Immature natural killer cell (primary cell): Measurements from ENCODE around the gene IER5L. TPM values are rescaled to one million over a fixed set of nuclear protein-coding genes. Genes with fewer than 3 reads are reported as not detected.

Experiments used
- DNase-seq, 3 donors: peaks; one replicate each; pipeline ENCODE4 v3.0.0; 2022; ENCODE audit warnings: mixed read lengths in 1 of 3
- H3K27ac Mint-ChIP-seq, 6 donors: one replicate each; pipeline ENCODE4 v1.8.0; 2020; ENCODE audit warnings: mixed read lengths in 6 of 6, mild to moderate bottlenecking in 5 of 6, inconsistent platforms in 4 of 6, moderate library complexity in 3 of 6
- H3K27me3 Mint-ChIP-seq, 3 donors: one replicate each; pipeline ENCODE4 v1.8.0; 2020 to 2021; ENCODE audit warnings: low read depth in 3 of 3, mild to moderate bottlenecking in 3 of 3, mixed read lengths in 3 of 3, moderate library complexity in 3 of 3, inconsistent platforms in 1 of 3
- H3K36me3 Mint-ChIP-seq, 3 donors: one replicate each; pipeline ENCODE4 v1.8.0; 2020; ENCODE audit warnings: mixed read lengths in 3 of 3, inconsistent platforms in 2 of 3, mild to moderate bottlenecking in 2 of 3
- H3K4me1 Mint-ChIP-seq, 2 donors: one replicate each; pipeline ENCODE4 v1.8.0; 2020; ENCODE audit warnings: inconsistent platforms in 2 of 2, mild to moderate bottlenecking in 2 of 2, mixed read lengths in 2 of 2, moderate library complexity in 1 of 2
- H3K4me3 Mint-ChIP-seq, 5 donors: one replicate each; pipeline ENCODE4 v1.8.0; 2020; ENCODE audit warnings: mild to moderate bottlenecking in 5 of 5, mixed read lengths in 5 of 5, inconsistent platforms in 3 of 5, moderate library complexity in 3 of 5
- H3K9me3 Mint-ChIP-seq, 6 donors: one replicate each; pipeline ENCODE4 v1.8.0; 2020; ENCODE audit warnings: mild to moderate bottlenecking in 6 of 6, mixed read lengths in 6 of 6, inconsistent platforms in 4 of 6, moderate library complexity in 3 of 6
- polyA plus RNA-seq, 3 donors: library from polyadenylated mRNA; unstranded; fragments of 300-500 nt; fragmentation: Illumina TruSeq; gene quantifications; one replicate each; pipeline ENCODE4 v1.2.3, GENCODE V29; 2021

Gene IER5L
- polyA plus RNA-seq, 3 donors from 2014 or later = 0.15 to 1.1 (median 0.16) TPM

DNA sequence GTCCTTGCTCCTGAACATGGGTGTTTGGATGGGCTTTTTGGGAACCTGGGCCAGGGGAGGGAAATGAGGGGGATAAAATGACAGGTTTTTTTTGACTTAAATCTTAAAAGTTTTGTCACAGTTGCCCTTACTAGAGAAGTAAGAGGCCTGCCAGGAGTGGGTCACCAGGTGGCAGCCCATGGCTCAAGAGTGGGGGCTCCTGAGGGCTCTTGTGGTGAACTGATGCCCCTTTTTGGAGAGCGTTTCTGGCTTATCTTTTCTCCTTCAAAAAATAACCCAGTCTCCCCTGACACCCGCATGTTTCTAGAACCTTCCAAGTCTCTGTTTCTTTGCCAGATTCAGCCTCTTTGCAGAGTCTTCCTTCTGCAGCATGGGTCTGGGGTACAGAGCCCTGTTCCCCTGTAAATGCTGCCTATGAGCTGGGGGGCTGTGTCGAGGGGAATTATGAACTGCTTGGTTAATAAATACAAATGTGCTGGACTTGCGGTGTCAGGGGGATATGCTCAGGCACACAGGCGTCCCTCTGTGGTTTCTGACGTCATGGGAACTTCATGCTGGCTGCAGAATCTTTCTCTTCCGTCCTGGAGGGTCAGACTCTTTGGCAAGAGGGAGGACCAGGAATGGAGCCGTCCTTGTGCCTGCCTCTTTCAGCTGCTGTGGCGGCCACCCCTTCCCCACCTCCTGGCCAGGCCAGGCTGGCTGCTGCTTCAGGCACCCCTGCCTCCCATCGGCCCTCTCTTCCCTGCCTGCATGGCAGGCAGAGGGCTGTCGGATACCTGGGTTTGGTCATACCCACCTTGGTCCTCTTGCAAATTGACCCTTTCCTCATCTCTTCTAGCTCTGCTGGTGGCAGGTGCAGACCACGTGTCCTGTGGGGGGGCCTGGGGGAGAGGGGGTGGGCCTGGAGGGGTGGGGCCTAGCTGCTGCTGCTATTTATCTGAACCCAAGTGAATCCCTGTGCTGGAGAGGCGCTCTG is 36.7 kb downstream of the IER5L start:
- H3K4me3 Mint-ChIP-seq = peak overlapping the region in 4 of 5 donors; percentile 38 to 81 (median 62)
- peaks cover 3 to 16% (median 4%) of the 10 kb centered on the region in 3 donors for H3K36me3 Mint-ChIP-seq
- H3K4me1 Mint-ChIP-seq = peaks cover 22 to 33% of the 10 kb centered on the region in 2 donors
- H3K27ac Mint-ChIP-seq = peak overlapping the region; percentile 40 to 95 (median 84)
- H3K9me3 Mint-ChIP-seq = no peaks in the 10 kb centered on the region
- H3K27me3 Mint-ChIP-seq = peaks cover 0 to 6% (median 0%) of the 10 kb centered on the region in 3 donors
- DNase-seq = peak in 2 of 3 donors; percentile 38 to 44

- Mint-ChIP-seq H3K4me1 (peaks cover 22 to 33% of the 10 kb centered on the region in 2 donors), H3K9me3 (no peaks in the 10 kb centered on the region), H3K36me3 (peaks cover 3 to 16% (median 4%) of the 10 kb centered on the region in 3 donors), H3K4me3 (peak overlapping the region; percentile 79 to 87 (median 84)), H3K27ac (peak overlapping the region; percentile 88 to 96 (median 94)), H3K27me3 (peaks cover 0 to 6% (median 0%) of the 10 kb centered on the region in 3 donors)
- DNase-seq = no peak
Measured at GRCh38 chr9:129140397-129141065, 37.5 kb downstream of the IER5L start.

GRCh38 chr9:129139993-129140396 is 38.1 kb downstream of the IER5L start:
- peaks cover 0 to 6% (median 0%) of the 10 kb centered on the region in 3 donors for H3K27me3 Mint-ChIP-seq
- peak; percentile 72 to 75 (median 73) for DNase-seq
- H3K9me3 Mint-ChIP-seq = no peaks in the 10 kb centered on the region
- H3K27ac Mint-ChIP-seq = peak overlapping the region; percentile 88 to 96 (median 94)
- peaks cover 3 to 16% (median 4%) of the 10 kb centered on the region in 3 donors for H3K36me3 Mint-ChIP-seq
- peaks cover 22 to 33% of the 10 kb centered on the region in 2 donors for H3K4me1 Mint-ChIP-seq
- peak overlapping the region; percentile 79 to 87 (median 84) for H3K4me3 Mint-ChIP-seq

DNA sequence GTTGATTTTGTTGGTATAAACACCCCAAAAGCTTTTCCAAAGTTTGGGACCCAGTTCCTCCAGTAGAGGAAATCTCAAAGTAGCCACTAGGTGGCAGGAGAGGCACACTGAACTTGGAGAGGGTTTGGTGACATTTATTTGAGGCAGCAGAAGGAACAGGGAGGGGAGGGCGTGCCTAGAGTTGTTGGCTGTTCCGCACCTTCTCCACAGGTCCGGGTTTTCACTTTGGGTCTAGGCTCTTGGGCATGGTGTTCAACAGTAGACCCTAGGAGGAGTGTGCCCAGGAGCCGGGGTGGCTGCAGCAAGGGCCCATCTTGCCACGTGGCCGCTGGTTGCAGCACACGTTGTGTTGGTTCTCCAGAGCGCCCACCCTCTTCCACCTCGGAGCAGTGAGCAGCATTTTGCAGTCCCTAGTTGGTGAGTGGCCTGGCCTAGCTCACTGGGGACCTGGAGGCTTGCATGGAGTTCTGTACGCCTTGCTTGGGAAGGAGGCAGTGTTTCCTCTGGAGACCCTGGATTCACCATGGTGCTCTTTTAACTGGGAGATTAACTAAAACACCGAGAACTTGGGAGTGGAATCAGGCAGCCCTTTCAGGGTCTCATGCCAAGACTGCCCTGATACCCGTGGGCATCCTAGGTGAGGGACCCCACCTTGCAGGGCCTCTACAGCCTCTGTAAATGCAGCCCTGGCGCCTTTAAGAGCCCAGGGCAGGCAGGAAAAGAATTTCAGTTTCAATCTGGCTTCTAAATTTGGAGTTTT is 38.6 kb downstream of the IER5L start:
- peaks cover 3 to 16% (median 7%) of the 10 kb centered on the region in 3 donors for H3K36me3 Mint-ChIP-seq
- peak overlapping the region; percentile 88 to 96 (median 94) for H3K27ac Mint-ChIP-seq
- no peaks in the 10 kb centered on the region for H3K9me3 Mint-ChIP-seq
- H3K4me3 Mint-ChIP-seq = peak overlapping the region; percentile 79 to 87 (median 84)
- H3K4me1 Mint-ChIP-seq = peaks cover 22 to 33% of the 10 kb centered on the region in 2 donors
- peaks cover 0 to 6% (median 0%) of the 10 kb centered on the region in 3 donors for H3K27me3 Mint-ChIP-seq
- DNase-seq = peak; percentile 70 to 78 (median 74)

- peak overlapping the region in 1 of 5 donors; percentile 83 for H3K4me3 Mint-ChIP-seq
- H3K36me3 Mint-ChIP-seq = peaks cover 3 to 14% (median 3%) of the 10 kb centered on the region in 3 donors
- H3K4me1 Mint-ChIP-seq = peaks cover 22 to 33% of the 10 kb centered on the region in 2 donors
- H3K9me3 Mint-ChIP-seq = no peaks in the 10 kb centered on the region
- no peak for DNase-seq
- peak overlapping the region; percentile 45 to 96 (median 94) for H3K27ac Mint-ChIP-seq
- peaks cover 0 to 6% (median 0%) of the 10 kb centered on the region in 3 donors for H3K27me3 Mint-ChIP-seq
Measured at GRCh38 chr9:129138476-129139232, 39.4 kb downstream of the IER5L start.

DNA sequence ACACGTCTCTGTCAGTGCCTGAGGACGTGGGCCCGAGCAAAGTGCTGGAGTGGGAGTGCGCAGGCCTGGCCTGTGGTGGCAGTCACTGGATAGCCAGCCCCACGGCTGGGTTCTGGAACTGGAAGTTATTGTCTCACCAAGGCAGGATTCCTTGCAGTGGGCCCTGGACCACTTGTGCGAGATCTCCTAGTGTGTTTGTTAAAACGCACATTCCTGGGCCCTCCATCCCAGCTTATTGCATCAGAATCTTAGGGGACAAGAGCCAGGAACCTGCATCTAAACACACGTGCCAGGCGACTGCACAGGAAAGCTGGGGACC is 40.0 kb downstream of the IER5L start:
- H3K36me3 Mint-ChIP-seq = peaks cover 3 to 17% (median 5%) of the 10 kb centered on the region in 3 donors
- H3K4me3 Mint-ChIP-seq = no peak overlapping the region
- peaks cover 22 to 33% of the 10 kb centered on the region in 2 donors for H3K4me1 Mint-ChIP-seq
- H3K27ac Mint-ChIP-seq = no peak overlapping the region
- H3K27me3 Mint-ChIP-seq = peaks cover 0 to 6% (median 0%) of the 10 kb centered on the region in 3 donors
- DNase-seq = no peak
- no peaks in the 10 kb centered on the region for H3K9me3 Mint-ChIP-seq

GRCh38 chr9:129137292-129138143 is 40.5 kb downstream of the IER5L start:
- Mint-ChIP-seq H3K4me3 (no peak overlapping the region), H3K4me1 (peaks cover 21 to 27% of the 10 kb centered on the region in 2 donors), H3K27me3 (peaks cover 0 to 6% (median 0%) of the 10 kb centered on the region in 3 donors), H3K27ac (peak overlapping the region in 1 of 6 donors; percentile 57), H3K36me3 (peaks cover 3 to 12% (median 5%) of the 10 kb centered on the region in 3 donors), H3K9me3 (no peaks in the 10 kb centered on the region)
- DNase-seq = no peak

- no peak overlapping the region for H3K27ac Mint-ChIP-seq
- no peak for DNase-seq
Measured at GRCh38 chr9:129136446-129137035, 41.5 kb downstream of the IER5L start.

GRCh38 chr9:129135476-129135875 is 42.6 kb downstream of the IER5L start:
- no peak overlapping the region for H3K27ac Mint-ChIP-seq
- H3K4me1 Mint-ChIP-seq = peaks cover 20 to 22% of the 10 kb centered on the region in 2 donors
- H3K9me3 Mint-ChIP-seq = no peaks in the 10 kb centered on the region
- peaks cover 8 to 24% (median 8%) of the 10 kb centered on the region in 3 donors for H3K36me3 Mint-ChIP-seq
- H3K4me3 Mint-ChIP-seq = no peak overlapping the region
- DNase-seq = no peak
- H3K27me3 Mint-ChIP-seq = peaks cover 0 to 2% (median 2%) of the 10 kb centered on the region in 3 donors

More at GRCh38 chr9:129136446-129137035, 41.5 kb downstream of the IER5L start:
- Mint-ChIP-seq H3K27me3 (peaks cover 0 to 6% (median 2%) of the 10 kb centered on the region in 3 donors), H3K4me3 (no peak overlapping the region), H3K4me1 (peaks cover 23 to 30% of the 10 kb centered on the region in 2 donors), H3K9me3 (no peaks in the 10 kb centered on the region), H3K36me3 (peaks cover 3 to 15% (median 5%) of the 10 kb centered on the region in 3 donors)

- DNase-seq = no peak
- H3K9me3 Mint-ChIP-seq = no peaks in the 10 kb centered on the region
- H3K27me3 Mint-ChIP-seq = peaks cover 0 to 3% (median 0%) of the 10 kb centered on the region in 3 donors
- no peak overlapping the region for H3K4me3 Mint-ChIP-seq
- no peak overlapping the region for H3K27ac Mint-ChIP-seq
- peaks cover 8 to 25% (median 9%) of the 10 kb centered on the region in 3 donors for H3K36me3 Mint-ChIP-seq
- peaks cover 6% of the 10 kb centered on the region in 2 donors for H3K4me1 Mint-ChIP-seq
Measured at GRCh38 chr9:129133082-129133481, 45.0 kb downstream of the IER5L start.

DNA sequence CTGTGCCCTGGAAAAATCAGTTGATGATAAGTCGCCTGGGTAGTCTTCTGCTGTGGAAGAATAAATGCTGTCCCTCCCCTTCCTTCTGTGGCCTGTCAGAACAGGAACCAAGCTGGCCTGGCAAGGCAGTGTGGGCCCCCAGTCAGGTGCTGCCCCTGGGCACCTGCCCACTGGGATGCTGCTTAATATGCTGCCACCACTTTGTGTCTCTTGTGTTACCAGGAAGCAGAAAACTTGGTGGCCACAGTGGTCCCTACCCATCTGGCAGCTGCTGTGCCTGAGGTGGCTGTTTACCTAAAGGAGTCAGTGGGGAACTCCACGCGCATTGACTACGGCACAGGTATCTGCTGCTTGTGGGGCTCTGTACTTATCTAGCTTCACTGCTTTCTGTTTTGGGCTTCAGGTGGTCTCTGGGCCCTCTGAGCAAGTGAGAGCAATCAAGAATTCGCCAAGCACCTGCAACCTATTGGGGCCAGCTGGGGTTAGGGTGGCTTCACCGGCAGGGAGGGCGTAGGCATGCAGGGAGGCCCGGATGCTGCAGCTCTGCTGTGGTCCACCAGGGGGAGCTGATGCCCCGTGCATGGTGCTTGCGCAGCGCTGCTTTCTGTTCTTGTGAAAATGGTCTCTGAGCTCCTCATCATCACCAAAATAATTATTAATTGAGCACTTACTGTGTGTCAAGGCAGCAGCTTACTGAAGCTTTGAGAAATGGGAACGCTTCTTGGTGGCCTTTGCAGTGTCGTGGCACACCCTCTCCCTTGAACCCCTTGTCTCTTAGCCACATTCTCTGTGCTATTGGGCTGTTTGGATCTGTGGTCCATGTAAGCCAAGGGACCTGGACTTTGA is 46.5 kb downstream of the IER5L start:
- Mint-ChIP-seq H3K27me3 (peaks cover 0 to 6% (median 0%) of the 10 kb centered on the region in 3 donors), H3K36me3 (peaks cover 9 to 24% (median 12%) of the 10 kb centered on the region in 3 donors), H3K27ac (peak overlapping the region in 2 of 6 donors; percentile 40 to 45), H3K4me3 (no peak overlapping the region), H3K9me3 (no peaks in the 10 kb centered on the region), H3K4me1 (peaks cover 6% of the 10 kb centered on the region in 2 donors)
- peak; percentile 71 to 79 (median 73) for DNase-seq
